Osteoblast (primary cell): ENCODE results near the gene ZNF546. TPM values are rescaled to one million over a fixed set of nuclear protein-coding genes. Genes with fewer than 3 reads are reported as not detected.
"Not testable (repeated sequence)": the region's sequence is repeated elsewhere in the genome, so short reads cannot be mapped to it uniquely, and the experiment has no call there.

Source experiments
- DNase-seq: peaks from one replicate; pipeline ENCODE4 v3.0.0; 2011; ENCODE audit warnings: low spot score, mixed read lengths; ENCODE audit not compliant: insufficient read length; ENCODE audit errors: missing footprints
- H2AFZ ChIP-seq: 2 replicates; pipeline ENCODE4 v1.6.0; 2011; ENCODE audit warnings: mild to moderate bottlenecking, low read length
- H3K27ac ChIP-seq: 2 replicates; pipeline ENCODE4 v1.5.1; 2011; ENCODE audit warnings: mild to moderate bottlenecking, low read depth, low read length, moderate library complexity
- H3K27me3 ChIP-seq: 2 replicates; pipeline ENCODE4 v1.6.0; 2012; ENCODE audit warnings: mild to moderate bottlenecking, control low read depth, inconsistent platforms, low read length, moderate library complexity; ENCODE audit not compliant: insufficient read depth
- H3K36me3 ChIP-seq: 2 replicates; pipeline ENCODE4 v1.5.1; 2011; ENCODE audit warnings: mild to moderate bottlenecking, low read length, control low read depth, moderate library complexity; ENCODE audit not compliant: insufficient read depth
- H3K4me1 ChIP-seq: 2 replicates; pipeline ENCODE4 v1.5.1; 2011; ENCODE audit warnings: mild to moderate bottlenecking, low read length, control low read depth, moderate library complexity; ENCODE audit not compliant: insufficient read depth
- H3K4me2 ChIP-seq: 2 replicates; pipeline ENCODE4 v1.6.0; 2011; ENCODE audit warnings: mild to moderate bottlenecking, low read length; ENCODE audit not compliant: insufficient read depth
- H3K4me3 ChIP-seq: fragments of 200-600 bp; sonication (generic); 3 replicates; pipeline ENCODE4 v1.5.1; 2012; ENCODE audit warnings: mild to moderate bottlenecking, low read length, inconsistent platforms; ENCODE audit not compliant: insufficient read depth
- H3K79me2 ChIP-seq: 2 replicates; pipeline ENCODE4 v1.6.0; 2012; ENCODE audit warnings: mild to moderate bottlenecking, low read length, control low read depth, inconsistent platforms; ENCODE audit not compliant: insufficient read depth
- H3K9me3 ChIP-seq: 2 replicates; pipeline ENCODE4 v1.5.1; 2011; ENCODE audit warnings: low read depth, low read length, control low read depth
- H4K20me1 ChIP-seq: 2 replicates; pipeline ENCODE4 v1.6.0; 2012; ENCODE audit warnings: mild to moderate bottlenecking, low read length, control low read depth; ENCODE audit not compliant: insufficient read depth
- CTCF ChIP-seq: IDR thresholded peaks from 2 replicates; pipeline ENCODE4 v1.5.1; 2011; ENCODE audit warnings: mild to moderate bottlenecking, low read depth, low read length, moderate library complexity; ENCODE audit errors: extremely low read depth
- total RNA-seq: library from RNA; depleted of rRNA; stranded (reverse); fragments of >200 nt; gene quantifications from 2 replicates; pipeline ENCODE4 v1.2.3, GENCODE V29; 2012

The ZNF546 gene
- total RNA-seq, 1 donor = 8.7 TPM

GRCh38 chr19:40033989-40034560 lies 37.2 kb downstream of the ZNF546 start:
- H3K4me1 ChIP-seq = no peaks in the 10 kb centered on the region
- H3K27ac ChIP-seq = no peak overlapping the region
- H3K27me3 ChIP-seq = no peaks in the 10 kb centered on the region
- H3K79me2 ChIP-seq = no peaks in the 10 kb centered on the region
- no peak for DNase-seq
- no peak for TF ChIP-seq CTCF
- H2AFZ ChIP-seq = no peak overlapping the region
- H3K4me3 ChIP-seq = no peak overlapping the region
- no peak overlapping the region for H3K4me2 ChIP-seq
- H3K9me3 ChIP-seq = peaks cover 48% of the 10 kb centered on the region
- H3K36me3 ChIP-seq = no peaks in the 10 kb centered on the region
- no peaks in the 10 kb centered on the region for H4K20me1 ChIP-seq

GRCh38 chr19:40035996-40036395 lies 39.1 kb downstream of the ZNF546 start:
- no peaks in the 10 kb centered on the region for H4K20me1 ChIP-seq
- no peaks in the 10 kb centered on the region for H3K36me3 ChIP-seq
- no peak overlapping the region for H3K4me2 ChIP-seq
- peaks cover 43% of the 10 kb centered on the region for H3K9me3 ChIP-seq
- TF ChIP-seq CTCF = no peak
- no peak overlapping the region for H2AFZ ChIP-seq
- no peaks in the 10 kb centered on the region for H3K27me3 ChIP-seq
- no peak overlapping the region for H3K27ac ChIP-seq
- no peak for DNase-seq
- no peaks in the 10 kb centered on the region for H3K4me1 ChIP-seq
- H3K4me3 ChIP-seq = no peak overlapping the region
- H3K79me2 ChIP-seq = no peaks in the 10 kb centered on the region

GRCh38 chr19:40038047-40038446 lies 41.2 kb downstream of the ZNF546 start:
- not testable (repeated sequence) for H3K4me2 ChIP-seq, DNase-seq, H3K4me3 ChIP-seq, H3K4me1 ChIP-seq, H3K27me3 ChIP-seq, H2AFZ ChIP-seq, H3K36me3 ChIP-seq, H3K79me2 ChIP-seq, H4K20me1 ChIP-seq, H3K27ac ChIP-seq
- peaks cover 37% of the 10 kb centered on the region for H3K9me3 ChIP-seq

- not testable (repeated sequence) for H3K27me3 ChIP-seq, DNase-seq, H4K20me1 ChIP-seq
Measured at GRCh38 chr19:40041718-40042117, 44.9 kb downstream of the ZNF546 start.

GRCh38 chr19:40053491-40053890 lies 56.6 kb downstream of the ZNF546 start:
- Histone ChIP-seq H3K36me3 (peaks cover 2% of the 10 kb centered on the region), H4K20me1 (no peaks in the 10 kb centered on the region), H3K79me2 (peaks cover 53% of the 10 kb centered on the region), H3K4me3 (no peak overlapping the region), H3K27ac (no peak overlapping the region), H3K4me2 (no peak overlapping the region), H2AFZ (no peak overlapping the region), H3K9me3 (no peaks in the 10 kb centered on the region), H3K4me1 (peaks cover 12% of the 10 kb centered on the region), H3K27me3 (no peaks in the 10 kb centered on the region)
- DNase-seq = no peak
- no peak for TF ChIP-seq CTCF

More at GRCh38 chr19:40041718-40042117, 44.9 kb downstream of the ZNF546 start:
- not testable (repeated sequence) for H3K9me3 ChIP-seq, H2AFZ ChIP-seq, H3K79me2 ChIP-seq, H3K4me1 ChIP-seq, H3K4me3 ChIP-seq, H3K27ac ChIP-seq, H3K4me2 ChIP-seq
- H3K36me3 ChIP-seq = peaks cover 17% of the 10 kb centered on the region
